ENCODE results near the gene GTF3C1. TPM values are rescaled to one million over a fixed set of nuclear protein-coding genes. Genes with fewer than 3 reads are reported as not detected.

Gene GTF3C1
- total RNA-seq, 1 experiment from 2014 or later = 121 TPM

GRCh38 chr16:27516365-27516764 is 33.3 kb downstream of the GTF3C1 start:
- intact Hi-C loops (cut with micrococcal nuclease; ENCODE audit: unreplicated experiment) (no loop called here), in situ Hi-C loops (cut with HindIII; ENCODE audit: low pct_unique_long_range_greater_than_20kb, low sequenced_read_pairs) (no loop called here)
- no peaks in the 10 kb centered on the region for H3K27me3 ChIP-seq (ENCODE audit: control insufficient read depth, insufficient read depth, low read length)
- H3K9me3 ChIP-seq (ENCODE audit: control insufficient read depth, insufficient read depth, low read depth, low read length) = no peaks in the 10 kb centered on the region
- ChIA-PET POLR2A (no interaction called here), CTCF (interaction anchor here (0.8 kb wide), 1 partner anchor 10 kb away, joined by 3 read pairs; no protein-coding TSS in a partner anchor)
- H3K4me3 ChIP-seq (ENCODE audit: low read depth in 2 of 2, low read length in 2 of 2) = no peak overlapping the region
- no peak for DNase-seq (ENCODE audit: low read depth, low spot score)
- no peaks in the 10 kb centered on the region for H3K4me1 ChIP-seq (ENCODE audit: control insufficient read depth, insufficient read depth, low read length)
- BruUV-seq (replicated peaks) = no TSS peak
- H3K27ac ChIP-seq (ENCODE audit: low read length) = no peak overlapping the region
- TF ChIP-seq CTCF (IDR thresholded peaks at IDR 0.05) (no peak), TCF7L2 (IDR thresholded peaks at IDR 0.05; ENCODE audit: low read depth, low read length) (no peak), REST (IDR thresholded peaks at IDR 0.05; ENCODE audit: insufficient read depth in 1 of 2, low read depth in 2 of 2, low read length in 1 of 2) (no peak), SIN3A (IDR thresholded peaks at IDR 0.05; ENCODE audit: borderline replicate concordance, insufficient read depth, low read depth, low read length) (no peak)
- ATAC-seq = peak; percentile 10; the same call in 1 of the 2 replicates
- H3K36me3 ChIP-seq (ENCODE audit: control insufficient read depth, insufficient read depth, low read length) = no peaks in the 10 kb centered on the region

- intact Hi-C loops (cut with micrococcal nuclease; ENCODE audit: unreplicated experiment) = no loop called here
- Histone ChIP-seq H3K9me3 (ENCODE audit: control insufficient read depth, insufficient read depth, low read depth, low read length) (no peaks in the 10 kb centered on the region), H3K4me3 (ENCODE audit: low read depth in 2 of 2, low read length in 2 of 2) (no peak overlapping the region), H3K36me3 (ENCODE audit: control insufficient read depth, insufficient read depth, low read length) (no peaks in the 10 kb centered on the region), H3K27ac (ENCODE audit: low read length) (no peak overlapping the region), H3K4me1 (ENCODE audit: control insufficient read depth, insufficient read depth, low read length) (no peaks in the 10 kb centered on the region), H3K27me3 (ENCODE audit: control insufficient read depth, insufficient read depth, low read length) (no peaks in the 10 kb centered on the region)
- ATAC-seq (peak; percentile 85), DNase-seq (ENCODE audit: low read depth, low spot score) (no peak)
- no TSS peak for BruUV-seq (replicated peaks)
- TF ChIP-seq TCF7L2 (IDR thresholded peaks at IDR 0.05; ENCODE audit: low read depth, low read length) = no peak
- TF ChIP-seq POLR2AphosphoS5 (IDR thresholded peaks at IDR 0.05; ENCODE audit: low read depth, low read length) = no peak
- no peak for TF ChIP-seq SIN3A (IDR thresholded peaks at IDR 0.05; ENCODE audit: borderline replicate concordance, insufficient read depth, low read depth, low read length)
- peak; percentile 81 for TF ChIP-seq CTCF (IDR thresholded peaks at IDR 0.05)
- no peak for TF ChIP-seq REST (IDR thresholded peaks at IDR 0.05; ENCODE audit: insufficient read depth in 1 of 2, low read depth in 2 of 2, low read length in 1 of 2)
- in situ Hi-C loops (cut with HindIII; ENCODE audit: low pct_unique_long_range_greater_than_20kb, low sequenced_read_pairs) = no loop called here
- ChIA-PET POLR2A (no interaction called here), CTCF (interaction anchor here (0.6 to 0.8 kb wide), 2 partner anchors 10 to 39 kb away, joined by 3 read pairs; no protein-coding TSS in a partner anchor)
Observed at GRCh38 chr16:27515874-27516353, 33.8 kb downstream of the GTF3C1 start.

All from Panc1 (cell line).